NCI-H2081 (cell line): Measurements from ENCODE around the gene PIEZO2.
A peak's percentile ranks its signal among the peaks of the same experiment; 100 is the strongest.

ENCODE experiments used
- DNase-seq, 2 experiments: peaks; one replicate each; lab custom pipeline; 2025; lab: John Stamatoyannopoulos, UW

The PIEZO2 gene

DNA sequence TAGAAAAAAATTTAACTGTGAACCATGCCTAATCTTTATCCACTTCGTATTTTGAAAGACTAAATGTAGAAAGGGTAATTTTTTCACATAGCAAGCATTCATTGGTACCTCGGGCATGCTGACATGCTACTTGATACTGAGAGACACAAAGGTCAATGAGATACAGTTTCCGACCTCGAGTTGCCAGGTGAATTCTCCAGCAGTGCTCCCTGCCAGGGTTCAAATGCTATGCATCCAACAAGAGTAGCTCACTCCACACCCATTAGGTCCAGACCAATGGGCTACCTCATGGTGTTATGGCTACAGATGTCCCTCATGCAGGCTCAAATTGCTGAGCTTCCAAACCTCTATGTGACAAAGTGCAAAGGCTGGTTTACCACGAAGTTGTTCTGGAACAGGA, 305.8 kb downstream of the PIEZO2 start:
- no peak for DNase-seq

DNA sequence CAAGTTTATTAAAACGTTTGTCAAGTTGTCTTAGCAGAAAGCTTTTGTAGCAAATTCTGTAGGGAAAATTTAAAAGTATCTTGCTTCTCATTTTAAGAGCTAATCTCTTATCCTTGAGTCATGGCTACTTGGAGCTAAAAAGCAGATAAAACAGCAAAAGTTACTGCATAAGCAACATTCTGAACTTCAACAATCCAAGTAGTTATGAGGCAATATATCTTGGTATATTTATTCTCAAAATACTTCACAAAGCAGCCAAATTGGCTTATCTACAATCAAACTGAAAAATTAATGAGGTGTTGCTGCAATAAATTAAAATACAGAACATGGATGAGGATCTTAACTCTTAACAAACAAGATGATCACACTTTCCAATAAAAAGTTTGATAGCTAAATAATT, 306.5 kb downstream of the PIEZO2 start:
- no peak for DNase-seq

DNA sequence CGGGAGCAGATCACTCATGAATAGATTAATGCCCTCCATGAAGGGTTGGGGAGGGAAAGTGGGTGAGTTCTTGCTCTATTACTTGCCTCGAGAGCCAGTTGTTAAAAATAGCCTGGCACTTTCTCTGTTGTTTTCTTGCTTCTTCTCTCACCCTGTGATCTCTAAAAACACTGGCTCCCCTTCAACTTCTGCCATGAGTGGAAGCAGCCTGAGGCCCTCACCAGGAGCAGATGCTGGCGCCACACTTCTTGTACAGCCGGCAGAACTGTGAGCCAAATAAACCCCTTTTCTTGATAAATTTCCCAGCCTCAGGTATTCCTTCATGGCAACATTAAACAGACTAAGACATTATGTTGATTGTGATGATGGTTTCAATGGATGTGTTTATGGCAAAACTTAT, 307.0 kb downstream of the PIEZO2 start:
- DNase-seq, result no peak

DNA sequence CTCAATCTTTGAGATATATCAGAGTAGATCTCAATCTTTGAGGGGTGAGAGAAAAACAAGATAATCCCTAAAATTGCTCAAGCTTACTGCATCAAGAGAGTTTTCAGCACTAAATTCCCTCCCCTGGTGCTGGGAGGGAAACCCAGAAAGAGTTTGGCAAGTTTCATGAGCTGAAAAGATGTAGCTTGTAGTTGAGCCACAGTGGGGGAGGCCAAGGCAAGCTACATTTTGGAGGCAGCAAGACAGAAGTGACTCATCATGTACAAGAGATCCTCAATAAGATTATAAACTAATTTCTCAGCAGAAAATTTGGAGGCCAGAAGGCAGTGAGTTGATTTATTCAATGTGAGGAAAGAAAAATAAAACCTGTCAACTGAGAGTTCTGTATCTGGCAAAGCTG, 308.2 kb downstream of the PIEZO2 start:
- DNase-seq, result no peak

DNA sequence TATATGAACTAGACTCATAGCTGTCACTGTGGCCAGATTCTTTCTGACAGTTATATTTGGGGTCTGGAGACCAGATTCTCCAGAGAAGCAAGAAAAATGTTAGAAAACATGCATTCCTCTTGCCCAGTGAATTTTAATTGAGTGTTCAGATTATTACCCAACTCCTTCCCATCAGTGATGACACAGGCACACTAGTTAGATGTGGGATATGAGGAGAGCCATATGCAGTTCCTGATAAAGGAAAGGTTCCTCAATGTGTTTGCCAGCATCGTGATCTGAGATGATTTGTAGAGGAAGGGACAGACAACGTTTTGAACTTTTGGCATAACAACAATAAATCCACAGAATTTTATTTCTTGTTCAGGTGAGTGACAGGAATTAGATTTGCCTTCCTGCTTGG, 308.6 kb downstream of the PIEZO2 start:
- DNase-seq, result no peak

DNA sequence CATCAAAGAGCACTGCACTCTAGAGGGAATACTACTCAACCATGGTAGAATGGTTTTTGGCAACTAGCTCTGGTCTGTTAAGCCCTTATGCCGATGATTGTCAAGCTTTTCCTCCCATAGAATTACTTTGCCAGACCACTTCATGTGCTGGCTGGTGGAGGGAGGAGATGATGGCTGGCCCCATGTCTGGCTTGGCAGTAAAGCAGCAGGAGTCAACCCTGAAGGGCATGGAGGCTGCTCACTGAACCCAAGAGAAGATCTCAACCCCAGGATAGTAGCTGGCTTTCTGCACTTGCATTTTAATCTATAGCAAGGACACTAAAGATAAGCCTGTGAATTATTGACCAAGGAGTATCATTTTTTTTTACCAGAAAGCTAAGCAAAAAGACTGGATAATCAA, 309.9 kb downstream of the PIEZO2 start:
- DNase-seq, result no peak

DNA sequence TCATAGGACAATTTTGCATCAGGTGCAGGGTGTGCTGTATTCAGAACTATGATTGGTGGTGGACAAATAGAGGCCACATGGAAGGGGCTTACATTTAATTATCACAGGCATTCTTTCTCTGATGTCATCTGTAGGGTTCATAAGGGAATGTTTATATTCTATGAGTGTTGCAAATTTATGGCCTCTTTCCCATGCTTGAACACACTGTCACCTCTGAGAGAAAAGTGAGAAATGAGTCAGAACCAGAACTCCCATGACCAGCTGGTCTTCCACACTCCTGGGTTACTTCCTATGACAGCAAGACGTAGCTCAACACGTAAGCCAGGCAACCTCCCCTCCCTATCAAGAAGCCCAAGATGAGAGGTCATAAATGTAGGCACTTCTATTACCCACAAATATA, 310.8 kb downstream of the PIEZO2 start:
- no peak for DNase-seq

DNA sequence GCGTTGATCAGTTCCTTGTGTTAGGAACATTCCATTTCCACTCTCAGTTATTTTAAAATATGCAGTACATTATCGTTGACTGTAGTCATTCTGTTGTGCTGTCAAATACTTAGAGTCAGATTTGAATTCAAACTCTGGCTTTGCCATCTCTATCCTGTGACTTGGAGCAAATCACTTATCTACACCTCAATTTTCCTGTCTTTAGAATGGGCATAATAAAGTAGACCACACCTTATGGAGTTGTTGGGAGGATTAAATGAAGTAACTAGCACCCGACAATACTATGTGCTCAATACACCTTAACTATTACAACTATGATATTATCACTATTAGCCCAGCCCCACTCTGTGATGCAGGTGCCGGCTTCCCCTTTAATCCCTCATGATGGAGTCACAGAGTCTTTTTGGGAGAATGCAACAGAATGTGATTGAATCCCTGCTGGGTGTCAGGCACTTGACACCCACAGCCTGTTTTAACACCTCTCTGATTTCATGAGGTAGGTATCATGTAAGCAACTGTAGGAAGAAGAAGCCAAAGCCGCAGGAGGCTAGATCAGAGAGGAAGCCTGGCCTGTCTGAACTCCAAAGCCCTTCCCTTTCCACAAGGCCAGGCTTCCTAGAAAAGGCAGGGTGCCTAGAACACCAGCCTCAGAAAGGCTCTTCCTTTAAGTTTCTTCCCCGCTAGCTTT, 315.1 kb downstream of the PIEZO2 start:
- no peak for DNase-seq

DNA sequence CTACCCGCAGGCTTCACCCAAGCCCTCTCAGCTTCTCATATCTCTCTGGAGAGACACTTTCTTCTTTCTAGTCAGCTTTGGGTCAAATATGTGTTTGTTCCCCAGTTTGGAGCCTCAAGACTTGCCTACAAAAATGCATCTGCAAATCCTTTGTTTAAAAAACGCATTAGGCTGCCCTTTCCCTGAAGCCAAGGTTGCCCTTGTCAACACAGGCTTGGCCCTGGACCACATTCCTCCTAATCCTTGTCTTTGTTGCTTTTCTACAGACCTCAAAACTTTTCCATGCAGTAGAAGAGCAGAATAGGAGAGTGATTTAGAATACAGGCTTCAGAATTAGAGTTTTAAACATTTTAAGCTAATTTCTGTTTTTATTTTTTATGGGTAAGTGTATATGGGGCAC, 315.7 kb downstream of the PIEZO2 start:
- DNase-seq, result no peak

DNA sequence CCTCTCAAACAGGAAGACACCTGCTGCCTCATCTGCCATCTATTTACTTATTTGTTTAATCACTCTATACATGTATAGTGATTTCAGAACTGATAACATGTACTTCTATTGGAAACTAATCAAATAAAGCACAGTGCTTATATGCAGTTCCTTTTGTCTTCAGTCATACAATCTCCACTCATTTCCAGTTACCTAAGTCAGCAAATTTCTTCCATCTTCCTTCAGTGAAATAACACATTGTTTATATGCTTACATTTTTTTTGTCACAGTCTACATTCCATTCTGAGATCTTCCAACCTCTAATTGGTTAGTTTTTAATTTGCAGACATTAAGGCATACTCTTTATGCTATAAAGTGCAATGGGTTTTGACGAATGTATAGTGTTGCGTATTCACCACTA, 323.0 kb downstream of the PIEZO2 start:
- no peak for DNase-seq

DNA sequence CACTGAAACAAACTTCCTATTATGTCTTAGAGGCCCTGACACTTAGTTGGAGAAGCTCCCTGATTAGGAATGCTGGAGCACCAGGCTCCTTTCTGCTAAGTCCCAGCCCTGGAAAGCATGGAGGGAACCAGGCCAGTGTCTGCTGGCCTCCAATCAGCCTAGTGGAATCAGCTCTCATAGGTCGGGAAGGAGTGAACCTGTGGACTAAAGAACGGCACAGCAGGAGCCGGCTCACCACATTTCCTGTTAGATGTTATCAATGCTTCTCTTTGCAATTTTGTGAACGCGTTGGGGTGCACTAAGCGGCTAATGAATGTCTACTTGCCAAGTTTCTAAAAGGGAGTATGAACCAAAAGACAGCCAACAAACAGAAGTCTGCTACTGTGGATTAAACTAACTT, 326.9 kb downstream of the PIEZO2 start:
- no peak for DNase-seq

DNA sequence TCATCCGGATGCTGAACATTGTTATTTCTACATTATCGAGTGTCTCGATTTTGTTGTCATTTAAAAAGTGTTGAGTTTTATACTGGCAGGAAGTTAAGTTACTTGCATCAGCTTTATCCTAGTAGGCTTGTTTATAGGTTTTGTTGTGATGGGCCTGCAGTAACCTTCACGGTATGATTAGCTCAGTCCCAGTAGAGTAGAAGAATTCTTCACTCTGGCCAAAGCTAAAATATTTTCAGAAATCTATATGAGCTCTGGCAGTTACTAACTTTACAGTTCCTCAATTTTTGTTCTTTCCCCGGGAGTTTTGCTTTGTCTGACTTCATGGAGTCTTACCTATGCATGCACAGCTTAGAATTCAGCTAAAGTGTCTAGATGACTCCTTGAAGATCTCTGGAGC, 328.7 kb downstream of the PIEZO2 start:
- DNase-seq, result no peak

DNA sequence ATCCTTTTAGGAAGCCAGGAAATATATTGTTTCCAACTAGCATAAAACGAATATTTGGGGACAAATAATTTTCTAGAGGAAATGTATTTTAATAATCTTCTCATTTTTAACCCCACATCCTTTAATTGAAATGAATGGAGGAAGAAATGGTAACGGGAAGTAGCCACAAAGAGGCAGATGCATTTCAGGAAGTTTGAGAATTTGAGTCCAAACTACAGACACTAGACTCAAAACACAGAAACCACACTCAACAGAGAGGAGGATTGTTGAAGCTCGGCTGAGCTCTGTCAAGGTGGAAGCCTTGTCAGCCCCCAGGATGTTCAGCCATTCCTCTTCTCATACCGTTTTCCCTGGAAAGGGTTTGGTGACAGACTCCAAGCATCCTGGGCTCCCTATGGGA, 335.0 kb downstream of the PIEZO2 start:
- DNase-seq, result no peak

DNA sequence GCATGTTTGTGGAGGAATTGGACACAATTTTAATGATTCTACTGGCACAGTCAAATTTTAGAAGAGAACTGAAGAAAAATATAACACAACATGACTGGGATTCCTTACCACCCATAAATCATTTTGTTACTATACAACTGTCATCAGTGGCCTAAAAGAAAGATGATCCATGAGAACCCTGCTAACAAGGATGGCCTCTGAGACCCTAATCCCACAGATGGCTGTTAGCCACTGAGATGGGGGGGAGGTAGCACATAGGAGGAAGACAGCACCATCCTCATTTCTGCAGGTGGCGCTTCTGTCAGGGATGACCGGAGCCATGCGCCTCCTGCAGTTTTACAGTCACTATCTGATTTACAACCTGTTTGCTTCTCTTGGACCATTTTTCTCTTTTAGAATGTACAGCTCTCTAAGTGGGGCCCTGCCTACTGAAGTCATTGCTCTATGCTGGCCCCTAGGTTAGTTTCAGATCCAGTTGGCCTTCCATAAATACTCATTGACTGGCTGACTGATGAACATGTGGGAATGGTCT, 343.7 kb downstream of the PIEZO2 start:
- DNase-seq, result no peak

DNA sequence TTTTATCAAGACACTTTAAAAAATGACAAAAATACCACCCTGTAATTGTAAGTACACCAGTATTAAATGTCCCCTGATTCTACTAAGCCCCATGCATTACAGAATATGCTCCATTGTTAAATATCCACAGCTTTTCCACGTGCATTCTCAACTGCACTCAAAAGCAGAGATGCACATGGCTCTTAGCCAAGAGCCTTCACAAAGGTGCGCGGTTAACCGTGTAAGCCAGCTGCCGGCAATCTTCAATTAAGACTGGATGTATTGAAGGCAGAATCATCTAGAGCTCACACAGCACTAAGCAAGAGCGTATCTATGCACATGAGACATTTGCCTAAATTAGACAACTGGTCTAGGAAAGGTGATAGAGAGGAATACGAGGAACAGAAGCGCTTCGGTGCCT, 345.2 kb downstream of the PIEZO2 start:
- peak; percentile 53 to 69 for DNase-seq

DNA sequence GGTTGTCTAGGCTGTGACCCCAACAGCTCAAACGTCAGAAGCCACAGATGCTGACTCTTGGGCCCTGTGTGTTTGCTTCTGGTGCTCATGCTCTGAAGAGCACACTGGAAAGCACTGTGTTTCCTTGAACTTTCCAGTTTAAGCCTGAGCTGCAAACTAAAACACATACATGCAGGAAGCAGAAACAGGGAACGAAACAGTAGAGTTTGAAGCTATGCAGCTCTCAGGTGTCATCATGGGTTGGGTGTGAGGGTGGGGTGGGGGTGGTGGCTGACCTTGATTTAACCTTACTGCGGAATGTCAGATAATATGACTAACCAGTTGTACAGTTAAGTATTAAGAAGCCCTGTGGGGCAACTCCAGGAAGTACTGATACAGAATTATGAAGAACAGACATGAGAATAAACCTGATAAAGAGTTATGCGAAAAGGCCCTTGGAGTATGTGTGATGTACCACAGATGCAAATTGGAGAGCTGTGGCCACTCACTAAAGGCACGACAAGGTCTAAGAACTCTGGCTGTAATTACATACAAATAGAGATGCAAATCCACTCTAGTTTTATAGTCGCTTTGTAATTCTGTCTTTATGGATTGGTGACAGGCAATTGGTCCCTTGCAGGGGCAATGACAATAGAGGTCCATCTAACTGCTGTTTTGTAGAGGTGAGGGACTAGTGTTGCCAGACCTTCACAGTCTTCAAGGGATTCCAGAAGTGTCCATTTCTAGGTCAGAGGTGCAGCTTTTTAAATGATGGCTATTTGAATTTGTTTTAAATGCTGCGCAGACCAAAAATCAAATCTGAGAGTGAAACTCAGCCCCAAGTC, 350.4 kb downstream of the PIEZO2 start:
- no peak for DNase-seq

DNA sequence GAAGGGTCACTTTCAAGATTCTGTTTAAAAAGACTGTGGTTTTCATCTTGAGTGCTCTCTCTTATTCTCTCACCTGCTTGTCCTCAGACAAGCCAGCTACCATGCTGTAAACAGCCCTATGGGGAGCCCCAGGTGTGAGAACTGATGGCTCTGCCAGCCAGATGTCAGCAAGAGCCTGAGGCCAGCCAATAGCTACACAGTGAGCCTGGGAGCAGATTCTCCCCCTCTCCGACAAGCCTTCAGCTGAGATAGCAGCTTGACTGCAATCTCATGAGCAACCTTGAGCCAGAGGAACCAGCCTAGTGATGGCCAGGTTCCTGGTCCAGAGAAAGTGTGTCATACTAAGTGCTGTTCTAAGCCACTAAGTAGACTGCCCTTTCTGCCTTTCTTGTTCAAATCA, 351.5 kb downstream of the PIEZO2 start:
- no peak for DNase-seq

DNA sequence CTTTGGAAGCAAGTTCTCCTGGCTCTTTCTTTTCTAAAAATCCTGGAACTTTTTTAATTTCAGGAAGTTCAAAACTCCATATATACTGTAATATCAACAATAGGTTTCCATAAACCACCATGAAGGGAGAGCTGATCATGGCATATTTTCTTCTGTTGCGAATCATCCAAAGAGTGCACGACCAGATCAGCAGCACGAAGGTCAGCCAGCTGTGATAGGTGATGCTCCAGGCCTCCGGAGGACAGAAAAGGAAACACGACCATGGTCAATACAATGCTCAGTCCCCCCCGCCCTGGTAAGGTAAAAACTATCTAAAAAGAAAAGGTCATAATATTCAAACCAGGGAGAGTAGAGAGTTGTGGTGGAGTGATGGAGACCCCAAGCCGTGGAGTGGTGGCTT, 354.6 kb downstream of the PIEZO2 start:
- DNase-seq, result no peak

DNA sequence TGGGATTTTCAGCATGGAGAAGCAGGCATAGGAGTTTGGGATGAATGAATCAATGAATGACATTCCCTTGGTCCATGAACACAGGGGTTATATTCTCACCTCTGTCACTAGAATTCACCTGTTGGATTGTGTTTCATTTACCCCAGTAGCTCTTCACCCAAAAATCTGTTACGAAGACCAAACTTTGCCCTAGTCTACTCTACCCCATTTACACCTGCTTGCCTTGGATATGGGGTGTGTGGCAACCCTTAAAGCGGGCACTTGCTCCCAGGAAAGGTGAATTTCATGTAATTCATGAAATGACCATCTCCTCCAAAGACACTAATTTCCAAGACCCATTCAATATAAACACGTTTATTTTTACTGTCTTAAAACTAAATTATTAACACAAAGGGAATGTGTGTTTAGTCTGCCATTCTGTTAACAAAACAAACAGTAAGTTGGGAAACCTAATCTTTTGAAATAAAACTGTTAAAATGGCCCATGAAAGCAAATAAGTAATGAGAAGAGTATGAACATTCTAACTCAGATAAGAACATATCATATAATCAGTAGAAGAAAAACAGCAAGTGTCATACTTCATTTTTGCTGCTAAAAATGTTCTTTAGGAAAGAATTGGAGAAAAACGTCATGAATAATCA, 355.5 kb downstream of the PIEZO2 start:
- DNase-seq, result no peak

DNA sequence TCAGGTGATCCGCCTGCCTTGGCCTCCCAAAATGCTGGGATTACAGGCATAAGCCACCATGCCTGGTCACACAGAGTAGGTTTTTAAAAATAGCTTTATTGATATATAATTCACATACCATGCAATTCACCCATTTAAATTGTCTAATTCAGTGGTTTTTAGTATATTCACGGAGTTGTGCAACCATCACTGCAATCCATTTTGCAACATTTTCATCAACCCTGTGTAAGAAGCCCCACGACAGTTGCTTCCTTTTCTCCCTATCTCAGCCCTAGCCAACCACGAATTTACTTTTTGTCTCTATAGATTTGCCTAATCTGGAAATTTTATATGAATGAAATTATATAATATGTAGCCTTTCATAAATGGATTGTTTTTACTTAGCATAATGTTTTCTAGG, 357.2 kb downstream of the PIEZO2 start:
- no peak for DNase-seq

DNA sequence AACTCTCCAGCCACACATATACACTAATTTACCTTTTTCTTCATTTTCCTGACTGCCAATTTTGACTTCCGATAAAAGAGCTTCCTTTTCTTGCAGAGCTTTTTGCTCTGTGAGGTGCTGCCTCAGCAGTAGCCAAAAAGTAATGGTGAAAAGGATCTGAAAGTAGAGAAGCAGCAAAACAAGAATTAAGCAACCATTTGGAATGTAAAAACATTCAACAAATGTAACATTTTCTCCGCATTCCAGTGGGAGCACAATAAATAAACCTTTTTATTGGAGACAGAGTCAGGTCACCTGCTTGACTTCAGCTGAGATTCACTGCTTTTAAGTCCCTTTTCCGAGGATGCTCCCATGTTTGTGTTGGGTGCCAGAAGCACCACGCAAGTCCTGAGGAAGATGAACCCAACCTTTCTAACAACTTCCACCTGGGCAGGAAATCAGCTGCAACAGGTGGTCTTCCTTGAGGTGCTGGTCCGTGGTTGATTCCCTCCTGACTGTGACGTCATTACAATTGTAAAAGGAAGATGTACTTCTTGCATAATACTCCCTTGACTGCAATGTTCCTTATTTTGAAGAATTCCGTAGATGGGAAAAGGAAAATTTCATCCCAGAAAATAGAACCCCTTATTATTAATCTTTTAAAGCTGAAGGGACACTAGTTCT, 358.1 kb downstream of the PIEZO2 start:
- no peak for DNase-seq

DNA sequence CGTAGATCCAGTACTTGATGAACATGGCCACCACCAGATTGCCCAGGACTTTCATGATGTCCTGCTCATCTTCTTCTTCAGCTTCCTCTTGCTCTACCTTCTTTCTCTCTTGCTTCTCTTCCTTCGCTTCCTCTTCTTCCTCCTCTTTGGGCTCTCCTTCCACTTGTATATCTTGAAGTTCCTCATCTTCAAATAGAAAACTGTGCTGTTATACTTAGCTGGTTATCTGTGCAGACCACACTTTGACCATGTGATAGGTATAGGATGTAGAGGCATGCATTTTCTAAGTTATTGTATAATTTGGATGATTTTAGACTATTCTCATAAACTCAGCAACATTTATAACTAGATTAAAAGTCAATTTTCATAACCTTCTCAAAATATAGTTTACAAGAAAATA, 360.2 kb downstream of the PIEZO2 start:
- no peak for DNase-seq
